ENCODE data around the gene SPATA24.

GRCh38 chr5:139383993-139384590 lies 19.8 kb downstream of the SPATA24 start:
- TF ChIP-seq CTCF (IDR thresholded peaks at IDR 0.05 in 8 of 11, conservative IDR thresholded peaks at IDR 0.05 in 3 of 11) (no peak), POLR2AphosphoS5 (IDR thresholded peaks at IDR 0.05) (peak in 1 of 3 donors; percentile 16)
